Stomach (tissue), 9 donors: ENCODE data around the gene BORCS5. TPM values are rescaled to one million over a fixed set of nuclear protein-coding genes. Genes with fewer than 3 reads are reported as not detected.
"Not testable (repeated sequence)": the region's sequence is repeated elsewhere in the genome, so short reads cannot be mapped to it uniquely, and the experiment has no call there.

Experiments
- DNase-seq, 2 donors: peaks; one replicate each; pipeline versions ENCODE4 v3.0.0 to v3.0.0-alpha.2; 2013 to 2019
- H3K27ac ChIP-seq, 5 donors: fragments of 200-600 bp in 4 of 5; sonication (generic) in 4 of 5; one replicate each; pipeline ENCODE4 v1.5.1; 2013 to 2019; ENCODE audit warnings: mild to moderate bottlenecking in 1 of 5, moderate library complexity in 1 of 5
- H3K27me3 ChIP-seq, 3 donors: fragments of 200-600 bp; sonication (generic); one replicate each; pipeline ENCODE4 v1.5.1; 2017 to 2019; ENCODE audit warnings: mixed run types in 1 of 3
- H3K36me3 ChIP-seq, 4 donors: fragments of 200-600 bp; sonication (generic); 1 replicate in 3 of 4; 2 replicates in 1 of 4; pipeline ENCODE4 v1.5.1; 2016 to 2019
- H3K4me1 ChIP-seq, 4 donors: fragments of 200-600 bp; sonication (generic); one replicate each; pipeline ENCODE4 v1.5.1; 2016 to 2019
- H3K4me3 ChIP-seq, 4 donors: fragments of 200-600 bp; sonication (generic) in 3 of 4; one replicate each; pipeline ENCODE4 v1.5.1; 2016 to 2019; ENCODE audit warnings: mild to moderate bottlenecking in 1 of 4
- H3K9me3 ChIP-seq, 4 donors: fragments of 200-600 bp; sonication (generic); one replicate each; pipeline ENCODE4 v1.5.1; 2016 to 2019
- CTCF ChIP-seq, 7 experiments: fragments of 450-650 bp in 4 of 7; fragments of 200-600 bp in 3 of 7; sonication (generic) in 3 of 7; IDR thresholded peaks; one replicate each; pipeline ENCODE4 v1.5.1; 2016 to 2019; ENCODE audit warnings: antibody characterized with exemption in 7 of 7, control low read depth in 2 of 7, mild to moderate bottlenecking in 1 of 7
- EP300 ChIP-seq: sonication (generic); formaldehyde crosslinking; IDR thresholded peaks from one replicate; pipeline ENCODE4 v1.6.1; 2017; ENCODE audit warnings: antibody characterized with exemption
- POLR2A ChIP-seq, 4 donors: fragments of 450-650 bp; IDR thresholded peaks; one replicate each; pipeline ENCODE4 v1.6.1; 2016; ENCODE audit warnings: antibody characterized with exemption in 4 of 4, control low read depth in 2 of 4, mild to moderate bottlenecking in 1 of 4, moderate library complexity in 1 of 4
- POLR2AphosphoS5 ChIP-seq, 3 donors: sonication (generic); formaldehyde crosslinking; IDR thresholded peaks; one replicate each; pipeline ENCODE4 v1.6.1; 2016; ENCODE audit warnings: antibody characterized with exemption in 3 of 3
- WGBS, 5 donors: extraction: QIAGEN DNeasy Blood & Tissue Kit in 3 of 5; methylation state at CpG; one replicate each; pipeline versions ENCODE4 v1.1.5 to v1.1.7; 2013 to 2018; 5-methylcytosine and 5-hydroxymethylcytosine counted together
- intact Hi-C: fragments of 100-400 bp; cut with DNase I; formaldehyde crosslinking; loops from one replicate; pipeline ENCODE4 v1.15.1; 2023; ENCODE audit warnings: low total_unique reads
- polyA plus RNA-seq, 3 donors: library from polyadenylated mRNA; stranded (reverse); fragments of 200-250 nt; gene quantifications; one replicate each; pipeline ENCODE4 v1.2.3, GENCODE V29; 2013
- total RNA-seq, 5 donors: library from RNA; depleted of rRNA; stranded (reverse); fragments of >200 nt; gene quantifications; one replicate each; pipeline versions ENCODE4 v1.1.0 to v1.2.3, GENCODE V29; 2014 to 2016
- donor health status: healthy with polysubstance abuse.
- donor health status: Bipolar disorder and iron deficiency.
- donor health status: healthy.

Gene BORCS5
- total and polyA plus RNA-seq, 8 donors, result 1.3 to 49.0 (median 7.5) TPM

GRCh38 chr12:12498210-12498609 lies 141.3 kb downstream of the BORCS5 start:
- 82 to 90% (median 87%) methylated on average over 4 of the region's 4 CpGs for WGBS, 5 donors
- Histone ChIP-seq H3K9me3 (no peaks in the 10 kb centered on the region), H3K4me3 (no peak overlapping the region), H3K36me3 (peaks cover 0 to 28% (median 9%) of the 10 kb centered on the region in 4 donors), H3K27ac (no peak overlapping the region), H3K27me3 (no peaks in the 10 kb centered on the region), H3K4me1 (peaks cover 0 to 49% (median 21%) of the 10 kb centered on the region in 4 donors)
- TF ChIP-seq EP300 (no peak), POLR2AphosphoS5 (IDR thresholded peaks at IDR 0.05) (no peak), POLR2A (IDR thresholded peaks at IDR 0.05) (no peak)
- intact Hi-C loops, result no loop called here
- no peak for DNase-seq

- H3K27ac ChIP-seq, result no peak overlapping the region
- 81 to 89% (median 87%) methylated on average over 5 of the region's 5 CpGs for WGBS, 5 donors
- no peak for DNase-seq
- peaks cover 0 to 20% (median 8%) of the 10 kb centered on the region in 4 donors for H3K36me3 ChIP-seq
- H3K9me3 ChIP-seq, result no peaks in the 10 kb centered on the region
- no peaks in the 10 kb centered on the region for H3K27me3 ChIP-seq
- H3K4me3 ChIP-seq, result no peak overlapping the region
- intact Hi-C loops, result no loop called here
- H3K4me1 ChIP-seq, result peaks cover 1 to 57% (median 24%) of the 10 kb centered on the region in 4 donors
- no peak for TF ChIP-seq EP300
- no peak for TF ChIP-seq POLR2A (IDR thresholded peaks at IDR 0.05)
- no peak for TF ChIP-seq POLR2AphosphoS5 (IDR thresholded peaks at IDR 0.05)
- TF ChIP-seq CTCF (IDR thresholded peaks at IDR 0.05), result no peak
These were observed 143.2 kb downstream of the BORCS5 start for GRCh38 chr12:12499909-12500604.

- no peaks in the 10 kb centered on the region for H3K27me3 ChIP-seq
- H3K27ac ChIP-seq, result peak overlapping the region in 2 of 5 donors; percentile 27 to 38
- peaks cover 12 to 67% (median 31%) of the 10 kb centered on the region in 4 donors for H3K4me1 ChIP-seq
- intact Hi-C loops, result no loop called here
- no peak overlapping the region for H3K4me3 ChIP-seq
- H3K9me3 ChIP-seq, result no peaks in the 10 kb centered on the region
- no peak for DNase-seq
- TF ChIP-seq CTCF (IDR thresholded peaks at IDR 0.05) (no peak), POLR2AphosphoS5 (IDR thresholded peaks at IDR 0.05) (peak in 1 of 3 donors; percentile 18)
- H3K36me3 ChIP-seq, result peaks cover 0 to 15% (median 7%) of the 10 kb centered on the region in 4 donors
- WGBS, 5 donors, result 58 to 73% (median 65%) methylated on average over 3 of the region's 3 CpGs
These were observed 144.2 kb downstream of the BORCS5 start for GRCh38 chr12:12501121-12501520.

- WGBS, 5 donors, result 88 to 97% (median 91%) methylated on average over 7 of the region's 7 CpGs
- DNase-seq, H3K9me3 ChIP-seq, H3K27me3 ChIP-seq, H3K4me3 ChIP-seq, intact Hi-C loops: not testable (repeated sequence)
- H3K27ac ChIP-seq, result peak overlapping the region in 2 of 5 donors; percentile 27 to 38
- peaks cover 0 to 13% (median 6%) of the 10 kb centered on the region in 4 donors for H3K36me3 ChIP-seq
- H3K4me1 ChIP-seq, result peaks cover 16 to 79% (median 41%) of the 10 kb centered on the region in 4 donors
These were observed 145.4 kb downstream of the BORCS5 start for GRCh38 chr12:12502130-12502814.

- TF ChIP-seq POLR2A (IDR thresholded peaks at IDR 0.05), result no peak
- TF ChIP-seq EP300, result no peak
- no peak for TF ChIP-seq CTCF (IDR thresholded peaks at IDR 0.05)
- no peak for TF ChIP-seq POLR2AphosphoS5 (IDR thresholded peaks at IDR 0.05)
- DNase-seq, result no peak
- Histone ChIP-seq H3K4me3 (no peak overlapping the region), H3K27ac (no peak overlapping the region), H3K36me3 (peaks cover 0 to 12% (median 4%) of the 10 kb centered on the region in 4 donors), H3K4me1 (peaks cover 19 to 84% (median 44%) of the 10 kb centered on the region in 4 donors), H3K9me3 (no peaks in the 10 kb centered on the region), H3K27me3 (no peaks in the 10 kb centered on the region)
- intact Hi-C loops, result no loop called here
- WGBS, 5 donors, result 86 to 96% (median 91%) methylated on average over 5 of the region's 5 CpGs
These were observed 145.9 kb downstream of the BORCS5 start for GRCh38 chr12:12502815-12503151.
